HEK293T (cell line): ENCODE measurements around the gene ABLIM2.

Experiments used
- BHLHE40 ChIP-seq: fragments of 450-650 bp; IDR thresholded peaks from 2 replicates; pipeline ENCODE4 v1.6.1; 2016; ENCODE audit warnings: mild to moderate bottlenecking, moderate library complexity, borderline replicate concordance
- FOXA1 ChIP-seq: fragments of 450-650 bp; IDR thresholded peaks from 2 replicates; pipeline ENCODE4 v1.6.1; 2016; ENCODE audit warnings: mild to moderate bottlenecking
- ZNF384 ChIP-seq: fragments of 450-650 bp; IDR thresholded peaks from 2 replicates; pipeline ENCODE4 v1.6.1; 2016

GRCh38 chr4:8123870-8124269, 34.7 kb downstream of the ABLIM2 start:
- TF ChIP-seq FOXA1, result no peak
- TF ChIP-seq ZNF384, result no peak
- no peak for TF ChIP-seq BHLHE40
